ENCODE measurements around the gene RNF4.

GRCh38 chr4:2446656-2447564 is 22.0 kb upstream of the RNF4 start:
- TF ChIP-seq CTCF (IDR thresholded peaks at IDR 0.05; ENCODE audit: low read length) (no peak), EZH2 (optimal IDR thresholded peaks at IDR 0.05; ENCODE audit: low read depth, low read length) (no peak), EZH2phosphoT487 (IDR thresholded peaks at IDR 0.05; ENCODE audit: low read length) (no peak)
